K562 (cell line): ENCODE results near the gene EML1. TPM values are rescaled to one million over a fixed set of nuclear protein-coding genes. Genes with fewer than 3 reads are reported as not detected.

Experiments
- ATAC-seq: fragments of 200-7000 bp; cut with Tn5 transposase; 3 replicates; pipeline ENCODE4 v1.9.1; 2020; ENCODE audit warnings: moderate library complexity
- BruUV-seq: library from RNA; stranded (reverse); fragments of 400-500 nt; replicated peaks from 2 replicates; lab custom pipeline; 2021; lab: Mats Ljungman, UMichigan
- CTCF ChIA-PET: fragments of 300-600 bp; formaldehyde crosslinking; extraction: SDS; loops from one replicate; lab custom pipeline; 2021; ENCODE audit warnings: low intra/inter-chr PET ratio; lab: Yijun Ruan, JAX
- POLR2A ChIA-PET: fragments of 300-600, 350-650 bp; sonication (Branson Sonifier 250); formaldehyde crosslinking; extraction: SDS; loops from one replicate; lab custom pipeline; 2021; ENCODE audit warnings: antibody characterized with exemption, inconsistent platforms; lab: Yijun Ruan, JAX
- DNase-seq, 4 experiments: peaks; one replicate each; pipeline versions ENCODE4 v3.0.0 to v3.0.0-alpha.2; 2011 to 2018; ENCODE audit warnings: low spot score in 3 of 4, mixed read lengths in 3 of 4; ENCODE audit errors: extremely low read depth in 1 of 4
- FAIRE-seq: peaks from 2 replicates; lab custom pipeline; 2011; peaks lifted over from hg19 to GRCh38; lab: Jason Lieb, UNC
- H2AFZ ChIP-seq: 2 replicates; pipeline ENCODE4 v1.6.0; 2011; ENCODE audit warnings: low read depth, low read length, control low read depth, inconsistent platforms
- H3K27ac ChIP-seq: fragments of 200-600 bp; 3 replicates; pipeline ENCODE4 v1.8.0; 2011; ENCODE audit warnings: low read depth, mild to moderate bottlenecking, control low read depth, inconsistent platforms, low read length, moderate library complexity, mixed read lengths; ENCODE audit errors: extremely low read depth
- H3K27me3 ChIP-seq, 2 experiments: fragments of 300-600 bp in 1 of 2; 2 replicates in 1 of 2; 3 replicates in 1 of 2; pipeline versions ENCODE4 v1.6.0 to v1.8.0; 2011; ENCODE audit warnings: inconsistent platforms in 2 of 2, low read length in 2 of 2, mild to moderate bottlenecking in 1 of 2, mixed read lengths in 1 of 2, moderate library complexity in 1 of 2; ENCODE audit not compliant: control insufficient read depth in 2 of 2, insufficient read depth in 2 of 2
- H3K36me3 ChIP-seq: fragments of 300-600 bp; 3 replicates; pipeline ENCODE4 v1.8.0; 2011; ENCODE audit warnings: mild to moderate bottlenecking, low read length, inconsistent platforms; ENCODE audit not compliant: control insufficient read depth, insufficient read depth
- H3K4me1 ChIP-seq, 2 experiments: fragments of 200-600 bp in 1 of 2; replicated peaks in 1 of 2; 2 replicates in 1 of 2; 3 replicates in 1 of 2; pipeline versions ENCODE4 v1.5.1 to v1.8.0; 2011; ENCODE audit warnings: inconsistent platforms in 2 of 2, low read length in 2 of 2, mild to moderate bottlenecking in 1 of 2, mixed read lengths in 1 of 2, moderate library complexity in 1 of 2; ENCODE audit not compliant: control insufficient read depth in 2 of 2, insufficient read depth in 2 of 2
- H3K4me2 ChIP-seq: 2 replicates; pipeline ENCODE4 v1.6.1; 2011; ENCODE audit warnings: low read length, control low read depth, inconsistent platforms, mixed read lengths; ENCODE audit not compliant: insufficient read depth
- H3K4me3 ChIP-seq: fragments of 200-600 bp; sonication (generic), shearing (Covaris generic); 2 replicates; pipeline ENCODE4 v1.5.1; 2016; ENCODE audit warnings: control low read depth, inconsistent platforms
- H3K79me2 ChIP-seq: fragments of 200-600 bp; 3 replicates; pipeline ENCODE4 v1.8.0; 2011; ENCODE audit warnings: low read length, inconsistent platforms; ENCODE audit not compliant: control insufficient read depth, insufficient read depth
- H3K9ac ChIP-seq, 2 experiments: 2 replicates each; pipeline versions ENCODE4 v1.6.0 to v1.6.1; 2011; ENCODE audit warnings: low read depth in 2 of 2, low read length in 2 of 2, control low read depth in 1 of 2, inconsistent platforms in 1 of 2, mild to moderate bottlenecking in 1 of 2, mixed read lengths in 1 of 2; ENCODE audit not compliant: insufficient read depth in 1 of 2
- H3K9me1 ChIP-seq: one replicate; pipeline ENCODE4 v1.6.0; 2011; ENCODE audit warnings: inconsistent platforms, mild to moderate bottlenecking, low read length, moderate library complexity; ENCODE audit not compliant: control insufficient read depth, insufficient read depth
- H3K9me3 ChIP-seq: replicated peaks from 2 replicates; pipeline ENCODE4 v1.5.1; 2011; ENCODE audit warnings: low read depth, low read length, inconsistent platforms; ENCODE audit not compliant: control insufficient read depth, insufficient read depth
- H4K20me1 ChIP-seq: replicated peaks from 2 replicates; pipeline ENCODE4 v1.6.1; 2011; ENCODE audit warnings: low read length, inconsistent platforms, mixed read lengths; ENCODE audit not compliant: control insufficient read depth, insufficient read depth
- EHMT2 ChIP-seq: fragments of 450-650 bp; IDR thresholded peaks from 2 replicates; pipeline ENCODE4 v1.6.1; 2018; ENCODE audit warnings: antibody characterized with exemption
- GTF2A2 ChIP-seq: IDR thresholded peaks from 2 replicates; pipeline ENCODE4 v1.6.1; 2016; ENCODE audit warnings: mild to moderate bottlenecking, missing genetic modification characterization, missing compliant biosample characterization
- LEF1 ChIP-seq: fragments of 450-650 bp; IDR thresholded peaks from 2 replicates; pipeline ENCODE4 v1.6.1; 2016; ENCODE audit warnings: mild to moderate bottlenecking
- MEIS2 ChIP-seq: fragments of 450-650 bp; IDR thresholded peaks from 2 replicates; pipeline ENCODE4 v1.6.1; 2014; ENCODE audit warnings: mild to moderate bottlenecking; ENCODE audit not compliant: partially characterized antibody
- MTA1 ChIP-seq: fragments of 450-650 bp; IDR thresholded peaks from 2 replicates; pipeline ENCODE4 v1.6.1; 2017; ENCODE audit warnings: borderline replicate concordance
- POLR3A ChIP-seq: IDR thresholded peaks from 2 replicates; pipeline ENCODE4 v1.6.1; 2011; ENCODE audit warnings: borderline replicate concordance, mild to moderate bottlenecking, moderate library complexity; ENCODE audit not compliant: insufficient read length, insufficient read depth; ENCODE audit errors: extremely low read depth
- SRSF3 ChIP-seq: fragments of 200-400 bp; formaldehyde crosslinking; IDR thresholded peaks from 2 replicates; pipeline ENCODE4 v1.6.1; 2016; ENCODE audit warnings: mild to moderate bottlenecking, low read length, moderate library complexity; ENCODE audit not compliant: insufficient read depth
- ZNF740 ChIP-seq, 3 experiments: fragments of 200-800 bp in 1 of 3; sonication (Bioruptor generic) in 1 of 3; sonication (generic) in 1 of 3; formaldehyde crosslinking in 1 of 3; IDR thresholded peaks; 2 replicates each; pipeline versions ENCODE4 v1.6.1 to v1.8.0; 2016 to 2022; ENCODE audit warnings: mild to moderate bottlenecking in 2 of 3, missing compliant biosample characterization in 2 of 3, missing genetic modification characterization in 2 of 3, missing genetic modification reagents in 1 of 3
- WGBS: fragments of 100-300 bp; shearing (Covaris generic); methylation state at CpG from one replicate; pipeline ENCODE4 v1.1.6; 2016; ENCODE audit warnings: low coverage, mixed read lengths; ENCODE audit not compliant: insufficient coverage; ENCODE audit errors: missing lambda C conversion rate; 5-methylcytosine and 5-hydroxymethylcytosine counted together
- in situ Hi-C: fragments of 300-500 bp; cut with MboI; formaldehyde crosslinking; loops from 4 replicates; pipeline ENCODE4 v1.15.0; 2018; ENCODE audit warnings: inconsistent platforms, mixed read lengths
- intact Hi-C: fragments of 100-400 bp; cut with micrococcal nuclease; formaldehyde crosslinking; loops from 2 replicates; pipeline ENCODE4 v1.14.2; 2022
- polyA plus RNA-seq, 8 experiments: library from polyadenylated mRNA; depleted of rRNA in 4 of 8; stranded (reverse) in 5 of 8; unstranded in 3 of 8; fragments of >200 nt; fragmentation: Nextera tagmentation in 2 of 8; fragmentation: Illumina TruSeq in 1 of 8; extraction: Ambion mirVana in 2 of 8; extraction: Trizol in 1 of 8; gene quantifications; 2 replicates each; pipeline versions ENCODE4 v1.2.1 to v1.2.3, GENCODE V29; 2011 to 2014; ENCODE audit warnings: inconsistent platforms in 1 of 8, missing spikeins in 1 of 8
- total RNA-seq, 7 experiments: library from RNA; depleted of rRNA in 6 of 7; stranded (reverse); fragments of >200 nt in 6 of 7; fragmentation: Illumina TruSeq in 2 of 7; extraction: Trizol in 2 of 7; gene quantifications; 2 replicates each; pipeline versions ENCODE4 v1.2.1 to v1.2.3, GENCODE V29; 2011 to 2021; ENCODE audit warnings: low replicate concordance in 1 of 7
- TF ChIP-seq, protein P1 (sequence below): sonication (generic); formaldehyde crosslinking; IDR thresholded peaks from 2 replicates; pipeline ENCODE4 v1.8.0; 2023; ENCODE audit warnings: mild to moderate bottlenecking, missing genetic modification reagents

Gene EML1
- total and polyA plus RNA-seq, 9 of the 15 experiments (the other 6 are each of a cell fraction or from before 2014, with no cell fraction given) = 0.01 to 0.35 (median 0.07) TPM; not detected in 2

GRCh38 chr14:99768381-99768780, 24.8 kb upstream of the EML1 start:
- Histone ChIP-seq H3K79me2 (no peaks in the 10 kb centered on the region), H3K4me1 (no peaks in the 10 kb centered on the region), H3K36me3 (no peaks in the 10 kb centered on the region), H2AFZ (no peak overlapping the region), H3K9ac (no peak overlapping the region), H3K9me1 (no peaks in the 10 kb centered on the region), H3K27ac (no peak overlapping the region), H3K4me2 (no peak overlapping the region), H3K27me3 (peaks cover 3 to 26% of the 10 kb centered on the region in 2 experiments; a peak in 3 of 5 replicates), H3K9me3 (no peaks in the 10 kb centered on the region), H3K4me3 (no peak overlapping the region), H4K20me1 (no peaks in the 10 kb centered on the region)
- ChIA-PET CTCF (no interaction called here), POLR2A (interaction anchor here (0.7 kb wide), 1 partner anchor 13 kb away, joined by 3 read pairs; no protein-coding TSS in a partner anchor)
- TF ChIP-seq ZNF740 (CRISPR knock-in tag; IDR thresholded peaks at IDR 0.05) = no peak
- no peak for TF ChIP-seq ZNF740 (tag; IDR thresholded peaks at IDR 0.05)
- TF ChIP-seq MTA1 = no peak
- no peak for TF ChIP-seq POLR3A
- TF ChIP-seq SRSF3 = no peak
- TF ChIP-seq, protein P1, sequence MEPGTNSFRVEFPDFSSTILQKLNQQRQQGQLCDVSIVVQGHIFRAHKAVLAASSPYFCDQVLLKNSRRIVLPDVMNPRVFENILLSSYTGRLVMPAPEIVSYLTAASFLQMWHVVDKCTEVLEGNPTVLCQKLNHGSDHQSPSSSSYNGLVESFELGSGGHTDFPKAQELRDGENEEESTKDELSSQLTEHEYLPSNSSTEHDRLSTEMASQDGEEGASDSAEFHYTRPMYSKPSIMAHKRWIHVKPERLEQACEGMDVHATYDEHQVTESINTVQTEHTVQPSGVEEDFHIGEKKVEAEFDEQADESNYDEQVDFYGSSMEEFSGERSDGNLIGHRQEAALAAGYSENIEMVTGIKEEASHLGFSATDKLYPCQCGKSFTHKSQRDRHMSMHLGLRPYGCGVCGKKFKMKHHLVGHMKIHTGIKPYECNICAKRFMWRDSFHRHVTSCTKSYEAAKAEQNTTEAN = no peak
- no peak for TF ChIP-seq LEF1
- no peak for TF ChIP-seq EHMT2
- TF ChIP-seq MEIS2 = no peak
- TF ChIP-seq GTF2A2 (tag) = no peak
- no peak for DNase-seq
- in situ Hi-C loops (no loop called here), intact Hi-C loops (no loop called here)
- BruUV-seq = no TSS peak
- no peak for FAIRE-seq
- no peak for ATAC-seq
- WGBS = 0% methylated on average over 6 of the region's 6 CpGs
